K562 (cell line): ENCODE results near the gene KAZN. TPM values are rescaled to one million over a fixed set of nuclear protein-coding genes. Genes with fewer than 3 reads are reported as not detected.

Source experiments
- ARID1B ChIP-seq: fragments of 450-650 bp; IDR thresholded peaks from 2 replicates; pipeline ENCODE4 v1.6.1; 2016; ENCODE audit warnings: antibody characterized with exemption, mild to moderate bottlenecking, inconsistent platforms
- ARID2 ChIP-seq: fragments of 450-650 bp; IDR thresholded peaks from 2 replicates; pipeline ENCODE4 v1.6.1; 2017; ENCODE audit warnings: antibody characterized with exemption, mild to moderate bottlenecking
- CBFA2T2 ChIP-seq: fragments of 450-650 bp; conservative IDR thresholded peaks from 2 replicates; pipeline ENCODE4 v1.6.1; 2017; ENCODE audit warnings: mild to moderate bottlenecking
- CREM ChIP-seq: IDR thresholded peaks from 2 replicates; pipeline ENCODE4 v1.6.1; 2014; ENCODE audit warnings: antibody characterized with exemption, low read depth
- ERF ChIP-seq: fragments of 450-650 bp; formaldehyde crosslinking; IDR thresholded peaks from 2 replicates; pipeline ENCODE4 v1.4.0; 2020; ENCODE audit warnings: mild to moderate bottlenecking, mixed read lengths
- ETV1 ChIP-seq: fragments of 450-650 bp; conservative IDR thresholded peaks from 2 replicates; pipeline ENCODE4 v1.6.1; 2016; ENCODE audit warnings: missing genetic modification characterization, control low read depth, low read depth, missing compliant biosample characterization
- GMEB1 ChIP-seq: fragments of 250-450 bp; sonication (Bioruptor Pico); IDR thresholded peaks from 2 replicates; pipeline ENCODE4 v1.4.0; 2020; ENCODE audit warnings: mild to moderate bottlenecking
- GTF3C2 ChIP-seq: IDR thresholded peaks from 3 replicates; pipeline ENCODE4 v1.6.1; 2011; ENCODE audit warnings: borderline replicate concordance, mild to moderate bottlenecking, moderate library complexity; ENCODE audit not compliant: insufficient read length; ENCODE audit errors: extremely low read depth
- HNRNPLL ChIP-seq: fragments of 200-400 bp; formaldehyde crosslinking; IDR thresholded peaks from 2 replicates; pipeline ENCODE4 v1.6.1; 2017; ENCODE audit warnings: low read length, low read depth, mild to moderate bottlenecking; ENCODE audit not compliant: poor library complexity, severe bottlenecking
- MAFG ChIP-seq: fragments of 450-650 bp; conservative IDR thresholded peaks from 2 replicates; pipeline ENCODE4 v1.6.1; 2016; ENCODE audit warnings: missing genetic modification characterization, missing compliant biosample characterization
- NCOA1 ChIP-seq: fragments of 450-650 bp; IDR thresholded peaks from 2 replicates; pipeline ENCODE4 v1.6.1; 2016; ENCODE audit warnings: low read depth
- PTTG1 ChIP-seq: fragments of 450-650 bp; IDR thresholded peaks from 2 replicates; pipeline ENCODE4 v1.6.1; 2016; ENCODE audit warnings: low read depth, mild to moderate bottlenecking, missing genetic modification characterization, missing compliant biosample characterization
- RNF2 ChIP-seq: sonication (generic); IDR thresholded peaks from 2 replicates; pipeline ENCODE4 v1.6.1; 2016
- TAF9B ChIP-seq: fragments of 450-650 bp; IDR thresholded peaks from 2 replicates; pipeline ENCODE4 v1.6.1; 2018; ENCODE audit warnings: mild to moderate bottlenecking; ENCODE audit not compliant: partially characterized antibody
- YY1 ChIP-seq, 3 experiments: IDR thresholded peaks; 2 replicates each; pipeline ENCODE4 v1.6.1; 2011; ENCODE audit warnings: low read length in 2 of 3, mild to moderate bottlenecking in 2 of 3, moderate library complexity in 2 of 3, borderline replicate concordance in 1 of 3, control low read depth in 1 of 3, low read depth in 1 of 3; ENCODE audit not compliant: insufficient read depth in 3 of 3, insufficient replicate concordance in 2 of 3, control insufficient read depth in 1 of 3, insufficient read length in 1 of 3; ENCODE audit errors: extremely low read depth in 1 of 3
- ZBTB8A ChIP-seq: fragments of 450-650 bp; IDR thresholded peaks from 2 replicates; pipeline ENCODE4 v1.6.1; 2018; ENCODE audit warnings: mild to moderate bottlenecking, moderate library complexity; ENCODE audit not compliant: partially characterized antibody
- ZNF57 ChIP-seq: fragments of 450-650 bp; formaldehyde crosslinking; IDR thresholded peaks from 2 replicates; pipeline ENCODE4 v1.4.0; 2020; ENCODE audit warnings: mild to moderate bottlenecking, moderate library complexity
- ZNF639 ChIP-seq, 2 experiments: fragments of 200-800 bp in 1 of 2; sonication (Bioruptor generic) in 1 of 2; sonication (generic) in 1 of 2; formaldehyde crosslinking in 1 of 2; IDR thresholded peaks in 1 of 2; conservative IDR thresholded peaks in 1 of 2; 2 replicates each; pipeline versions ENCODE4 v1.5.0 to v1.6.1; 2016 to 2020; ENCODE audit warnings: missing compliant biosample characterization in 1 of 2, missing genetic modification characterization in 1 of 2, missing genetic modification reagents in 1 of 2
- ZNF778 ChIP-seq: fragments of 450-650 bp; formaldehyde crosslinking; IDR thresholded peaks from 2 replicates; pipeline ENCODE4 v1.4.0; 2020; ENCODE audit warnings: mild to moderate bottlenecking, moderate library complexity
- polyA plus RNA-seq, 8 experiments: library from polyadenylated mRNA; depleted of rRNA in 4 of 8; stranded (reverse) in 5 of 8; unstranded in 3 of 8; fragments of >200 nt; fragmentation: Nextera tagmentation in 2 of 8; fragmentation: Illumina TruSeq in 1 of 8; extraction: Ambion mirVana in 2 of 8; extraction: Trizol in 1 of 8; gene quantifications; 2 replicates each; pipeline versions ENCODE4 v1.2.1 to v1.2.3, GENCODE V29; 2011 to 2014; ENCODE audit warnings: inconsistent platforms in 1 of 8, missing spikeins in 1 of 8
- total RNA-seq, 7 experiments: library from RNA; depleted of rRNA in 6 of 7; stranded (reverse); fragments of >200 nt in 6 of 7; fragmentation: Illumina TruSeq in 2 of 7; extraction: Trizol in 2 of 7; gene quantifications; 2 replicates each; pipeline versions ENCODE4 v1.2.1 to v1.2.3, GENCODE V29; 2011 to 2021; ENCODE audit warnings: low replicate concordance in 1 of 7

Gene KAZN
- total and polyA plus RNA-seq, 9 of the 15 experiments (the other 6 are each of a cell fraction or from before 2014, with no cell fraction given): 2.1 to 21.6 (median 5.4) TPM

GRCh38 chr1:14784790-14785773, 186.6 kb downstream of the KAZN start (continued):
- TF ChIP-seq ZBTB8A (no peak), ZNF639 (CRISPR knock-in tag; conservative IDR thresholded peaks at IDR 0.05 in 1 of 2, IDR thresholded peaks at IDR 0.05 in 1 of 2) (peak in 1 of 2 experiments; percentile 66; a peak in 2 of 4 replicates), ZNF57 (CRISPR knock-in tag) (no peak), ERF (no peak), RNF2 (0 out of 2 replicates have a peak, but pooled peaks have one; percentile 21), CBFA2T2 (peak; percentile 78), HNRNPLL (no peak), GTF3C2 (no peak), PTTG1 (peak; percentile 9; the same call in 1 of the 2 replicates), ARID1B (peak; percentile 83), ARID2 (no peak), TAF9B (no peak), CREM (peak; percentile 17; the same call in 1 of the 2 replicates), YY1 (IDR thresholded peaks at IDR 0.05; ENCODE audit: borderline replicate concordance in 1 of 3, control insufficient read depth in 1 of 3, extremely low read depth in 1 of 3, insufficient read depth in 3 of 3, insufficient read length in 1 of 3, insufficient replicate concordance in 2 of 3, low read depth in 1 of 3, low read length in 2 of 3) (peak in 1 of 3 experiments; percentile 67), ETV1 (tag) (peak; percentile 63), NCOA1 (peak; percentile 51; the same call in 1 of the 2 replicates), MAFG (tag) (no peak), ZNF778 (no peak), GMEB1 (CRISPR knock-in tag) (no peak)
